Uterus (tissue), 4 donors: ENCODE measurements around the gene EIF1. TPM values are rescaled to one million over a fixed set of nuclear protein-coding genes. Genes with fewer than 3 reads are reported as not detected.

Experiments used
- DNase-seq, 2 donors: peaks; one replicate each; pipeline ENCODE4 v3.0.0-alpha.2; 2019 to 2020
- H3K27ac ChIP-seq, 2 donors: fragments of 200-600 bp; sonication (generic); 1 replicate in 1 of 2; 2 replicates in 1 of 2; pipeline ENCODE4 v1.5.1; 2016 to 2018
- H3K27me3 ChIP-seq, 2 donors: fragments of 200-600 bp; sonication (generic); one replicate each; pipeline ENCODE4 v1.5.1; 2018 to 2019; ENCODE audit warnings: control low read depth in 1 of 2
- H3K36me3 ChIP-seq, 2 donors: fragments of 200-600 bp; sonication (generic); one replicate each; pipeline ENCODE4 v1.5.1; 2019; ENCODE audit warnings: control low read depth in 1 of 2
- H3K4me1 ChIP-seq, 2 donors: fragments of 200-600 bp; sonication (generic); one replicate each; pipeline ENCODE4 v1.5.1; 2018 to 2019; ENCODE audit warnings: control low read depth in 1 of 2
- H3K4me3 ChIP-seq, 2 donors: fragments of 200-600 bp; sonication (generic); 1 replicate in 1 of 2; 2 replicates in 1 of 2; pipeline ENCODE4 v1.5.1; 2018 to 2019; ENCODE audit warnings: mild to moderate bottlenecking in 1 of 2
- H3K9me3 ChIP-seq, 2 donors: fragments of 200-600 bp; sonication (generic); one replicate each; pipeline ENCODE4 v1.5.1; 2019; ENCODE audit warnings: control low read depth in 1 of 2
- CTCF ChIP-seq, 4 experiments: fragments of 200-600 bp in 2 of 4; fragments of 450-650 bp in 2 of 4; sonication (generic) in 2 of 4; IDR thresholded peaks; one replicate each; pipeline ENCODE4 v1.5.1; 2016 to 2019; ENCODE audit warnings: antibody characterized with exemption in 4 of 4, mild to moderate bottlenecking in 2 of 4, moderate library complexity in 1 of 4
- POLR2A ChIP-seq, 2 donors: fragments of 450-650 bp; IDR thresholded peaks; one replicate each; pipeline ENCODE4 v1.6.1; 2016; ENCODE audit warnings: antibody characterized with exemption in 2 of 2, mild to moderate bottlenecking in 1 of 2, moderate library complexity in 1 of 2
- intact Hi-C: fragments of 100-400 bp; cut with DNase I; formaldehyde crosslinking; loops from one replicate; pipeline ENCODE4 v1.15.1; 2023; ENCODE audit warnings: low total_unique reads
- total RNA-seq, 4 donors: library from RNA; depleted of rRNA in 3 of 4; stranded (reverse); fragments of >200 nt in 3 of 4; gene quantifications; one replicate each; pipeline versions ENCODE4 v1.1.0 to v1.2.4, GENCODE V29; 2014 to 2023
- donor health status: DM: yes; HTN: yes; CAD: no.

The EIF1 gene
- total RNA-seq, 4 donors from 2014 or later = 83.5 to 796 (median 199) TPM

DNA sequence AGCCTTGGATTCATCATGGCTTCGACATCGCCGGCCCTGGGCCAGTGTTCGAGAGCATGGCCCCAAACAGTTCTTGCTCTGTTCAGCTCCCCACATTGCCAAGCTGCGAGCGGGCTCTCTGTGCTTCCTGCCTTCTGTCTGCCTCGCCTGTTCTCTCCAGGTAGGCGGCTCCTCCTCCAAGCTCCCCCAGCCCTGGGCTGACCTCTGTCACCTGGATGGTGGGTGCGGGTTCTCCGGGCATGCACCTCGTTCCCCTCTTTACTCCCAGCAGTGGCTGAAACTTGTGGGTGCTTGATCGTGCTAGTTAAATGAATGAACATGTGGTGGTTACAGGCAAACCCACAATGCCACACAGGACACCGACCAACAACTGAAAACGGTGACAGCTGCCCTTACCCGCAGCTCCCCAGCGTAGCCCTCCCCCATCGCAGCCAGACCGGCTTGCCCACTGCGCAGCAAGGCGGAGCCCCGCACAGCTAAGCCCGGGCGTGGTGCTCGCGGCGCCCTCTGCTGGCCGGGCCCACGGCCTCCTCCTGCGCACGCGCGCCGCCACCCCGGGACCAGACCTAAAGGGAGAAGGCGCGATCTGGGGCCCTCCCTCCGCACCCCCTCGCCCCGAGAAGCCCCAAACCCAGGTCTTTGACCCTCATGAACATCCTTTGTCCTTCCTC lies 23.0 kb upstream of the EIF1 start:
- peak; percentile 65 to 71 for TF ChIP-seq POLR2A (IDR thresholded peaks at IDR 0.05)
- TF ChIP-seq CTCF (IDR thresholded peaks at IDR 0.05) = peak; percentile 91 to 98 (median 96)
- Histone ChIP-seq H3K36me3 (no peaks in the 10 kb centered on the region), H3K27ac (peak overlapping the region; percentile 84 to 96), H3K4me1 (peaks cover 0 to 4% of the 10 kb centered on the region in 2 donors), H3K9me3 (no peaks in the 10 kb centered on the region), H3K27me3 (no peaks in the 10 kb centered on the region), H3K4me3 (peak overlapping the region; percentile 45 to 52)
- intact Hi-C loops = loop anchor here (10.0 kb wide), 1 partner anchor 861 kb away; no protein-coding TSS in a partner anchor
- DNase-seq = peak; percentile 79 to 88

DNA sequence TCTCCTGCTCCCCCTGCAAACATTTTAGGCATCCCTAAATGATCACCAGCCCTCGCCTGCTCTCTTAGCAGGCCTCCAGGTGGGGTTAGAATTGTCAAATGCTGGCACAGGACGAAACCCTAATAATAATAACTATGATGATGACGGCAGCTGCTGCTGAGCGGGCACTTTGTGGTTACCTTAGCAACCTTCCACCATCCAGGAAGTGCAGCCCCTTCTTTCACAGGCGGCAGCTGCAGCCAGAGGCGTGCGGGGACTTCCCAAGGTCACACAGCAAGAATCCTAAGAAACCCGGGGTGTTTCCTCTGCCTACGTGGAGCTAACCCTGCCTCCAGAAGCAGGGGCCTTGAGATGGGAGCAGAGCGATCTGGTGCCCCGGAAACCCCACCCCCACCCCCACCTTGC lies 22.4 kb upstream of the EIF1 start:
- peaks cover 0 to 4% of the 10 kb centered on the region in 2 donors for H3K4me1 ChIP-seq
- no peaks in the 10 kb centered on the region for H3K27me3 ChIP-seq
- no peaks in the 10 kb centered on the region for H3K9me3 ChIP-seq
- intact Hi-C loops = loop anchor here (10.0 kb wide), 1 partner anchor 861 kb away; no protein-coding TSS in a partner anchor
- peak overlapping the region; percentile 84 to 96 for H3K27ac ChIP-seq
- peak overlapping the region; percentile 45 to 52 for H3K4me3 ChIP-seq
- no peaks in the 10 kb centered on the region for H3K36me3 ChIP-seq
- TF ChIP-seq CTCF (IDR thresholded peaks at IDR 0.05) (peak in 1 of 4 experiments; percentile 16), POLR2A (IDR thresholded peaks at IDR 0.05) (no peak)
- DNase-seq = peak in 1 of 2 donors; percentile 36

DNA sequence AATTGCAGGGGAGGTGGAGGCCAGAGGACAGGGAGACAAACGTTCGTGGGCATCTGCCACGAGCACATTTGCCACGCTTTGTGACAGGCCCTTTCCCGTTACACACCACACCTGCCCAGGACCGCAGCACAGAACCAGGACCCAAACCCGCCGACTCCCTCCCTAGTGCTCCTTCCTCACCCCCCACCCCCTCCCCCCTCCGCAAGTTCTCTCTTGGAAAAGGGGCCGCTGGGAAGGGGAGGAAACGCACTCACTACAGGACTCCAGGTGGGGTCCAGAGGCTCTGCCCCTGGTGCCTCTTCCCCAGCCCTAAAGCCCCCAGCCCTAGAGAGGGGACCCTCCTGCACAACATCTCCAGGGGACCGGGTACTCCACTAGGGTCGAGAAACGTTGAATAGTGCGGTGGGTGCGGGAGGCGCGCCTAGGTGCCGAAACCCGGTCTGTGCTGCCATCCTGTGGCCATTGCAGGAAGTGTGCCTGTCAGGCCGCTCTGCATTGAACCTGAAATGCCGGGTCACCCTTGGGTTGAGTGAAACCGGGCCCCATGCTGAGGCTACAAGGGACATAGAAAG lies 21.9 kb upstream of the EIF1 start:
- DNase-seq = peak; percentile 84 to 87
- no peak for TF ChIP-seq POLR2A (IDR thresholded peaks at IDR 0.05)
- TF ChIP-seq CTCF (IDR thresholded peaks at IDR 0.05) = peak; percentile 94 to 99 (median 97)
- Histone ChIP-seq H3K4me3 (peak overlapping the region; percentile 45 to 52), H3K27me3 (no peaks in the 10 kb centered on the region), H3K36me3 (no peaks in the 10 kb centered on the region), H3K4me1 (peaks cover 0 to 4% of the 10 kb centered on the region in 2 donors), H3K9me3 (no peaks in the 10 kb centered on the region), H3K27ac (peak overlapping the region; percentile 84 to 96)
- intact Hi-C loops = loop anchor here (10.0 kb wide), 1 partner anchor 862 kb away; no protein-coding TSS in a partner anchor

GRCh38 chr17:41667280-41668041 lies 21.2 kb upstream of the EIF1 start:
- DNase-seq = no peak
- intact Hi-C loops = loop anchor here (10.0 kb wide), 1 partner anchor 863 kb away; no protein-coding TSS in a partner anchor

More at GRCh38 chr17:41667280-41668041, 21.2 kb upstream of the EIF1 start:
- H3K4me1 ChIP-seq = peaks cover 0 to 4% of the 10 kb centered on the region in 2 donors
- H3K9me3 ChIP-seq = no peaks in the 10 kb centered on the region
- H3K4me3 ChIP-seq = no peak overlapping the region
- no peaks in the 10 kb centered on the region for H3K27me3 ChIP-seq
- no peak for TF ChIP-seq CTCF (IDR thresholded peaks at IDR 0.05)
- TF ChIP-seq POLR2A (IDR thresholded peaks at IDR 0.05) = no peak
- no peaks in the 10 kb centered on the region for H3K36me3 ChIP-seq
- H3K27ac ChIP-seq = peak overlapping the region; percentile 84 to 96
